Activated CD4-positive, alpha-beta T cell treated with anti-CD3 and anti-CD28 coated beads, Interleukin-10, Interleukin-2, amounts not matched to agents 100 ng/mL and 50 ng/mL, durations not matched to agents 16 hours and 8 hours (primary cell): ENCODE measurements around the gene VGLL4.
"Not testable (repeated sequence)": the region's sequence is repeated elsewhere in the genome, so short reads cannot be mapped to it uniquely, and the experiment has no call there.

Experiments used
- DNase-seq: peaks from one replicate; pipeline ENCODE4 v3.0.0-alpha.2; 2020

Gene VGLL4

GRCh38 chr3:11643605-11644087, at the start of gene VGLL4:
Gene VGLL4 (minus strand): TSS chr3:11643915. CDS start chr3:11643518, 397 bp downstream.
- DNase-seq, result peak; percentile 90

- DNase-seq, result no peak
Observed at GRCh38 chr3:11692532-11692813, 48.8 kb upstream of the VGLL4 start.

GRCh38 chr3:11691767-11692531, 48.2 kb upstream of the VGLL4 start:
- DNase-seq, result no peak

GRCh38 chr3:11690863-11691766, 47.4 kb upstream of the VGLL4 start:
- DNase-seq, result no peak

- DNase-seq, result no peak
Observed at GRCh38 chr3:11689749-11690148, 46.0 kb upstream of the VGLL4 start.

GRCh38 chr3:11684980-11685379, 41.3 kb upstream of the VGLL4 start:
- DNase-seq, result not testable (repeated sequence)

- DNase-seq, result no peak
Observed at GRCh38 chr3:11680509-11680908, 36.8 kb upstream of the VGLL4 start.

GRCh38 chr3:11679964-11680363, 36.2 kb upstream of the VGLL4 start:
- DNase-seq, result no peak

GRCh38 chr3:11672363-11672762, 28.6 kb upstream of the VGLL4 start:
- no peak for DNase-seq

- DNase-seq, result no peak
Observed at GRCh38 chr3:11671648-11672100, 28.0 kb upstream of the VGLL4 start.

GRCh38 chr3:11668243-11669235, 24.8 kb upstream of the VGLL4 start:
- no peak for DNase-seq

- no peak for DNase-seq
Observed at GRCh38 chr3:11665331-11665730, 21.6 kb upstream of the VGLL4 start.

- DNase-seq, result no peak
Observed at GRCh38 chr3:11662392-11662990, 18.8 kb upstream of the VGLL4 start.

GRCh38 chr3:11661827-11662226, 18.1 kb upstream of the VGLL4 start:
- no peak for DNase-seq

- DNase-seq, result no peak
Observed at GRCh38 chr3:11661052-11661656, 17.4 kb upstream of the VGLL4 start.

- DNase-seq, result no peak
Observed at GRCh38 chr3:11660242-11660641, 16.5 kb upstream of the VGLL4 start.

- DNase-seq, result no peak
Observed at GRCh38 chr3:11658180-11658579, 14.5 kb upstream of the VGLL4 start.

- no peak for DNase-seq
Observed at GRCh38 chr3:11655196-11655928, 11.6 kb upstream of the VGLL4 start.

GRCh38 chr3:11654166-11654565, 10.5 kb upstream of the VGLL4 start:
- no peak for DNase-seq

GRCh38 chr3:11653298-11654055, 9.8 kb upstream of the VGLL4 start:
- DNase-seq, result no peak
